ENCODE data around the gene RAB31.

GRCh38 chr18:9737472-9738121 lies 29.5 kb downstream of the RAB31 start:
- no peak for TF ChIP-seq POLR2A (IDR thresholded peaks at IDR 0.05)
- no peak for TF ChIP-seq CTCF (IDR thresholded peaks at IDR 0.05 in 8 of 11, conservative IDR thresholded peaks at IDR 0.05 in 3 of 11)
